ENCODE measurements around the gene RIPOR3. TPM values are rescaled to one million over a fixed set of nuclear protein-coding genes. Genes with fewer than 3 reads are reported as not detected.
"Not testable (repeated sequence)": the region's sequence is repeated elsewhere in the genome, so short reads cannot be mapped to it uniquely, and the experiment has no call there.

The RIPOR3 gene
- total and polyA plus RNA-seq, 4 donors, result 5.6 to 90.3 (median 16.3) TPM

- Histone ChIP-seq H3K9ac (ENCODE audit: low read depth in 1 of 2, low read length in 2 of 2) (no peak overlapping the region), H3K9me3 (ENCODE audit: control insufficient read depth in 4 of 4, low read length in 3 of 4) (peaks cover 0 to 5% (median 1%) of the 10 kb centered on the region in 4 donors), H3K4me3 (ENCODE audit: low read depth in 1 of 3, low read length in 3 of 3) (no peak overlapping the region), H3K36me3 (ENCODE audit: control insufficient read depth in 4 of 4, insufficient read depth in 3 of 4, low read depth in 1 of 4, low read length in 3 of 4) (no peaks in the 10 kb centered on the region), H3K27ac (ENCODE audit: low read depth in 1 of 2, low read length in 2 of 2) (no peak overlapping the region), H3K4me1 (ENCODE audit: control insufficient read depth in 4 of 4, insufficient read depth in 4 of 4, low read length in 3 of 4) (peaks cover 0 to 2% (median under 1%) of the 10 kb centered on the region in 4 donors), H3K27me3 (ENCODE audit: control insufficient read depth in 4 of 4, insufficient read depth in 4 of 4, low read length in 3 of 4) (no peaks in the 10 kb centered on the region)
- 54% methylated on average over 18 of the region's 18 CpGs for WGBS
- DNase-seq (ENCODE audit: low spot score), result no peak
- TF ChIP-seq, protein P1, sequence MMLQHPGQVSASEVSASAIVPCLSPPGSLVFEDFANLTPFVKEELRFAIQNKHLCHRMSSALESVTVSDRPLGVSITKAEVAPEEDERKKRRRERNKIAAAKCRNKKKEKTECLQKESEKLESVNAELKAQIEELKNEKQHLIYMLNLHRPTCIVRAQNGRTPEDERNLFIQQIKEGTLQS (IDR thresholded peaks at IDR 0.05), result no peak
- peak in 1 of 2 donors; percentile 81 for TF ChIP-seq GABPA (IDR thresholded peaks at IDR 0.05 in 1 of 2, conservative IDR thresholded peaks at IDR 0.05 in 1 of 2)
- TF ChIP-seq JUND (IDR thresholded peaks at IDR 0.05), result peak in 1 of 2 donors; percentile 34
- TF ChIP-seq FOXA2 (IDR thresholded peaks at IDR 0.05), result peak; percentile 64
- peak; percentile 33 for TF ChIP-seq REST (IDR thresholded peaks at IDR 0.05)
- TF ChIP-seq, protein P2, sequence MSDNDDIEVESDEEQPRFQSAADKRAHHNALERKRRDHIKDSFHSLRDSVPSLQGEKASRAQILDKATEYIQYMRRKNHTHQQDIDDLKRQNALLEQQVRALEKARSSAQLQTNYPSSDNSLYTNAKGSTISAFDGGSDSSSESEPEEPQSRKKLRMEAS (IDR thresholded peaks at IDR 0.05), result no peak
- peak; percentile 50 for TF ChIP-seq SP1 (IDR thresholded peaks at IDR 0.05)
- TF ChIP-seq FOXA1 (IDR thresholded peaks at IDR 0.05), result peak; percentile 36
- TF ChIP-seq YY1 (IDR thresholded peaks at IDR 0.05), result no peak
- TF ChIP-seq RXRA (IDR thresholded peaks at IDR 0.05), result peak; percentile 26 to 80
- peak in 1 of 2 donors; percentile 24 for TF ChIP-seq EGR1 (IDR thresholded peaks at IDR 0.05; ENCODE audit: low read depth in 2 of 2)
- peak in 1 of 2 donors; percentile 75 for TF ChIP-seq HNF4A (conservative IDR thresholded peaks at IDR 0.05)
- peak; percentile 25 to 35 for TF ChIP-seq RAD21 (IDR thresholded peaks at IDR 0.05)
These were observed 66.9 kb downstream of the RIPOR3 start for GRCh38 chr20:50624351-50625016.

DNA sequence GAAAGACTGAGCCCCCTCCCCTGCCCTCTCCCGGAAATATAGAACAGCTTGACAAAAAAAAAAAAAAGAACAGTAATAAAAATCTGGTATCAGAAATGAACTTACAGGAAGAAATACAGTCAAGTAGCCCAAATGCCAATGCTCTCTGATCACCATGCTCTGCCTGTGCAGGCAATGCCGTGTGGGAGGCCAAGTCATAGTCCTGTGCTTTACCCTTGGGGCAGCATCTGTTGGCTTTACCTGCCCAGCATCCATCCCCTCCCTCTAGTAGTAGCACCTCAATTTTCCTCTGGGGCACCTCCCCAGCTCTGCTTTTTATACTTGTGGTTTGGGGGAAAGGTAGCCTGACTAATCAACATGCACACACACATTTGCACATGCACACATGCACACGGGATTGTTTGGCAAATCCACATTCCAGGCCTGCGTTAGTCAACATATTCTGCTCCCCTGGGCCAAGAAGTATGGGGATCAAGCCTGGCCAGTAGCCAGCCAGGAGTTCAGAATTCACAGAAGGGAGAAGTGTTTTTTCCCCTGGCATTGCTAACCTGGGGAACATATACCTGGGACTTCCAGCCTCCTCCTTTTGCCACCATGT, 70.2 kb downstream of the RIPOR3 start:
- Histone ChIP-seq H3K27me3 (ENCODE audit: control insufficient read depth in 4 of 4, insufficient read depth in 4 of 4, low read length in 3 of 4) (no peaks in the 10 kb centered on the region), H3K4me1 (ENCODE audit: control insufficient read depth in 4 of 4, insufficient read depth in 4 of 4, low read length in 3 of 4) (peaks cover 0 to 2% (median under 1%) of the 10 kb centered on the region in 4 donors), H3K27ac (ENCODE audit: low read depth in 1 of 2, low read length in 2 of 2) (no peak overlapping the region), H3K36me3 (ENCODE audit: control insufficient read depth in 4 of 4, insufficient read depth in 3 of 4, low read depth in 1 of 4, low read length in 3 of 4) (no peaks in the 10 kb centered on the region), H3K9me3 (ENCODE audit: control insufficient read depth in 4 of 4, low read length in 3 of 4) (peaks cover 0 to 5% (median 1%) of the 10 kb centered on the region in 4 donors), H3K4me3 (ENCODE audit: low read depth in 1 of 3, low read length in 3 of 3) (no peak overlapping the region), H3K9ac (ENCODE audit: low read depth in 1 of 2, low read length in 2 of 2) (no peak overlapping the region)
- no peak for TF ChIP-seq SP1 (IDR thresholded peaks at IDR 0.05)
- peak; percentile 28 for TF ChIP-seq NR2F2 (IDR thresholded peaks at IDR 0.05)
- no peak for DNase-seq (ENCODE audit: low spot score)
- WGBS, result 85% methylated on average over 4 of the region's 4 CpGs

DNA sequence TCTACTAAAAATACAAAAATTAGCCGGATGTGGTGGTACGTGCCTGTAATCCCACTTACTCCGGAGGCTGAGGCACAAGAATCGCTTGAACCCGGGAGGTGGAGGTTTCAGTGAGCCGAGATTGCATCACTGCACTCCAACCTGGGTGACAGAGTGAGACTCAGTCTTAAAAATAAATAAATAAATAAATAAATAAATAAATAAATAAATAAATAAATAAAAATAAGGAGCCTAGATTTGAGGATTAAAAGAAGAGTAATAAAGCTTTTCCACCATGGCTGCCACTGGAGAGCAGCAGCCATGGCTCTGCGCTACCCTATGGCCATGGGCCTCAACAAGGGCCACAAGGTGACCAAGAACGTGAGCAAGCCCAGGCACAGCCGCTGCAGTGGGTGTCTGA, 70.9 kb downstream of the RIPOR3 start:
- not testable (repeated sequence) for H3K27me3 ChIP-seq (ENCODE audit: control insufficient read depth in 4 of 4, insufficient read depth in 4 of 4, low read length in 3 of 4); H3K9ac ChIP-seq (ENCODE audit: low read depth in 1 of 2, low read length in 2 of 2); H3K36me3 ChIP-seq (ENCODE audit: control insufficient read depth in 4 of 4, insufficient read depth in 3 of 4, low read depth in 1 of 4, low read length in 3 of 4); H3K27ac ChIP-seq (ENCODE audit: low read depth in 1 of 2, low read length in 2 of 2); H3K9me3 ChIP-seq (ENCODE audit: control insufficient read depth in 4 of 4, low read length in 3 of 4); H3K4me3 ChIP-seq (ENCODE audit: low read depth in 1 of 3, low read length in 3 of 3); H3K4me1 ChIP-seq (ENCODE audit: control insufficient read depth in 4 of 4, insufficient read depth in 4 of 4, low read length in 3 of 4); DNase-seq (ENCODE audit: low spot score)
- WGBS, result 97% methylated on average over 9 of the region's 9 CpGs

All from liver (tissue), 9 donors.